GM21528 (cell line): ENCODE measurements around the gene SSU72.
"Not testable (repeated sequence)": the region's sequence is repeated elsewhere in the genome, so short reads cannot be mapped to it uniquely, and the experiment has no call there.

Source experiments
- ATAC-seq: cut with Tn5 transposase; IDR thresholded peaks from one replicate; pipeline ENCODE4 v1.9.1; 2021; ENCODE audit warnings: mild to moderate bottlenecking, moderate library complexity; ENCODE audit not compliant: unreplicated experiment, low FRiP score

Gene SSU72

DNA sequence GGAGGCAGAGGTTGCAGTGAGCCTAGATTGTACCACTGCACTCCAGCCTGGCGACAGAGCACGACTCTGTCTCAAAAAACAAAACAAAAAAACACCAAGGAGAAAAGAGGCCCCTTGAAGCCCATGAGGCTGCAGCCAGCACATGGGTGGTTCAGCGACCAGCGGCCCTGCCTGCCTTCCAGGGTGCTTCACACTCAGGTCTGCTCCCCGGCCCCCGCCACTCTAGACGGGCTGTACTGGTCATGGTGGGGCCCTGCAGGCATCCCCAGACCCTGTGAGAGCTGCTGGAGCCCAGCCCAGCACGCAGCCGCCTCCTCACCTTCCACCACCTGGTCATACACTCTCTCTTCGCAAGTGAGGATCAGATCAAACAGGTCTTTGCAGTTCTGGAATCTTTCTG lies 30.1 kb downstream of the SSU72 start:
- no peak for ATAC-seq

DNA sequence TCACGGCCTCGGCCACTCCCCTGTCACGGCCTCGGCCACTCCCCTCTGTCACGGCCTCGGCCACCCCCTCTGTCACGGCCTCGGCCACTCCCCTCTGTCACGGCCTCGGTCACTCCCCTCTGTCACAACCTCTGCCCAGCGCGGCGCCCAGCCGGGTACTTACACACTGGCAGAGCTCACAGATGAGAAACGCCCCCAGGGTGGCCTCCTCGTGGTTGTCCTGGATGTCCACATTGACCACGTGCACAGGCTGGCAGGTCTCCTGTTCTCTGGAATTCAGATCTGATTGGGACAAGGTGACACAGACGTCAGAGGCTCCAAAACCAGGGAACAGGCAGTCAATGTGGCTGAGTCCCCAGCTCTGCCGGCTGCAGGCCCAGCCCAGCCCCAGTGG lies 31.0 kb downstream of the SSU72 start:
- ATAC-seq, result no peak

- no peak for ATAC-seq
Measured at GRCh38 chr1:1542766-1543705, 31.6 kb downstream of the SSU72 start.

DNA sequence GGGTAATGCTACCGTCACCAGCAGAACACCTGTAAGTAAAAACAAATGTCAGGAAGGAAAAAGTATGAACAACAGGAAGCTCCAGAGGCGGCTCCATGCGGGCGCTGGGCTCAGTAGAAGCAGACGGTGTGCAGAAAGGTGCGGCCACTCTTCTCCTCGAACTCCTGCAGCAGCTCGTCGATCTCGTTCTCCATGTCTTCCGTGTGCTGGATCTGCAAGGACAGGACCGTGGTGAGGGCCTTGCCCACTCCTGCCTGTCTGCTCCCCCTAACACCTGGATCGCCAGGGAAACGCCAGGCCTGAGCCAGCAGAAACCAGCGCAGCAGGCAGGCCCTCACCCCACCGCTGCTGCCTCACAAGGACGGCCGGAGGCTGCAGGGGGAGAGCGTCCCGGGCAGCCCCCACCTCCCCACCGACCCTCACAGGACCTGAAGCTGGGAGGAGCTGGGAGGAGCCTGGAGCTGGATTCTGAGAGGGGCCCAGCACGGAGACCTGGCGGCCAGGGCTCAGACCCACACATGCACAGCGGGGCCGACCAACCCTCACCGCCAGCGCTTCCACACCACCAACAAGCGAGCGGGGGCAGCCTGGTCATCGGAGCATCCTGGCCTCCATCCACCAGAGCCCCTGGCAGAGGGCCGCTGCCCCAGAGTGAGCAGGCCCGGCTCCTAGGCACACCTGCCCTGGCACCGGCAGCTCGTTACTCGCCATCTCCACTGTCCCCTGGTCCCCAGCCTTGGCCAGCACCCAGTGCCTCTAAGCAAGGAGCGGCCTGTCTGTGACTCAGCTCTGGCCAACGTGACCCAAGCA lies 32.5 kb downstream of the SSU72 start:
- no peak for ATAC-seq

- no peak for ATAC-seq
Measured at GRCh38 chr1:1540818-1541628, 33.6 kb downstream of the SSU72 start.

DNA sequence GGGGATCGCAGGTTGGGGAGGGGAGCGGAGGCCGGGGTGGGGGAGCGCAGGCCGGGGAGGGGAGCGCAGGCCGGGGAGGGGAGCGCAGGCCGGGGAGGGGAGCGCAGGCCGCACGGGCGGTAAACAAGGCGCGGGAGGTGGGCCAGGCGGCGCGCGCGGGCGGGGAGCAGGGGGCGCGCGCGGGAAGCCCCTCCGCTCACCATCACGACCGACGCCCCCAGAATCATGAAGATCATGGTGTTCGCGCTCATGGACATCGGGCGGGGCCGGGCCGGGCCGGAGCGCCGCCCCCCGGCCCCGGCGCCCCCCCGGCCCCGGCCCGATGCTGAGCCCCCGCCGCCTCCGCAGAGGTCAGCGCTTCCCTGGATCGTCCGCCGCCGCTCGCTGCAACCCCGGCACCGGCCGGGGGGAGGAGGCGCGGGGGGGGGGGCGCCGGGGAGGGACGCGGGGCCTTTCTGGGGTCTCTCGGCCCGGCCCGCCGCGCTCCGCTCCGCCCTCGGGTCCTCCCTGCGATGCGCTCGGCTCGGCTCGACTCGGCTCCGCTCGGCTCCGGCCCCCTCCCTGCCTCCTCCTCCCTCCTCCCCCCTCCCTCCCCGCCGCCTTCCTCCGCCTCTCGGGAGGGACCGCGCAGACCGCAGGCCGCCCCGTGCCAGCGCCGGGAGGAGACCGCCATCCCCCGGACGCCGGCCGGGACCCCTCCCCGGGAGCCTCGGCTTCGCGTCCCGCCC lies 34.4 kb downstream of the SSU72 start, which contains the start of gene TMEM240:
TSS of gene TMEM240 (minus strand) at position 535 of the 728 bp plus-strand sequence. CDS start at position 257, 278 bp downstream.
- no peak for ATAC-seq

- no peak for ATAC-seq
Measured at GRCh38 chr1:1539310-1540089, 35.2 kb downstream of the SSU72 start.

GRCh38 chr1:1538989-1539309 lies 35.7 kb downstream of the SSU72 start:
- no peak for ATAC-seq

DNA sequence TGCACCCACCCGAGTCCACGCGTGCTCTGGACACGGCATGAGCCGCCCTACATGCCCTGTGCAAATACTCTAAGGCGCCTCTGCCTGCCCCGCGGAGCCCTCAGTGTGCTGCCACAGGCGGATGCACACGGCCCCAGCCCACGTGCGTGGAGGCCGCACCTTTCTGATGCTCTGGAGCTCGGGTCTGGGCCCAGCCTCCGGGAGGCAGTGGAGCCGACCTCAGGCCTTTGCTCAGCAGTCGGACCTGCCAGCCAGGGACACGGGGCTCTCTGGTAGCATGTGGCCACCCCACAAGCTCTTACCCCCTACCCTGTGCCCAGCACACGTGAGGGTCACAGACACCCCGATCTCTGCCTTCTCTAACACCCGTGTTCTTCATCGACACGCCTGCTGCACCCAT lies 36.3 kb downstream of the SSU72 start:
- ATAC-seq, result no peak

- no peak for ATAC-seq
Measured at GRCh38 chr1:1537626-1538250, 36.9 kb downstream of the SSU72 start.

DNA sequence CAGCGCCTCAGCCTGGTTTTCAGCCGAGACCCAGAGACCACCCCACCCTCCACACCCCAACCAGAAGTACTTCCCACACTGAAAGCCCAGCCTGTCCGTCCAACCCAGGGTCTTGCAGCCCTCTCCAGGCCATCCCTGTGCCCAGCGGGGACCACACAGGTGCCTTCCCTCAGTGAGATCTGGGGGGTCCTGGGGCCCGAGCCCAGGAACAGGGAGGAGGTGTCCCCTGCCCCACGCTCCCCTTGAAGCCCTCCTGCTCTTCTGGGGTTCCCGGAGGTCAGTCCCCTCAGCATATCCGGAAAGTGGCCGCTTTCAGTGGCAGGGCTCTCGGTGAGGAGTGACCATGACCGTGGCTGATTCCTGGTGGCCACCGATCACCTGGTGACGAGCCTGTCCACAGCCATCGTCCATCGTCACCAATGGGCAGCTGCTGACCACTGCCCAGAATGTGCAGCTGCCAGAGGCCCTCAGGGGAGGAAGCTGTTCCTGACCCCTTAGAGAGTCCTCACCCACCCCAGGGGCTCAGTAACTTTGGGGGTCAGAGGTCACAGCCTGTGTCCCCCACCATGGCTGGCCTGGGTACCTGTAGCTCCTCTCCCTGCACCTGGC lies 37.6 kb downstream of the SSU72 start:
- ATAC-seq, result no peak

GRCh38 chr1:1536019-1536937 lies 38.4 kb downstream of the SSU72 start:
- ATAC-seq, result no peak

DNA sequence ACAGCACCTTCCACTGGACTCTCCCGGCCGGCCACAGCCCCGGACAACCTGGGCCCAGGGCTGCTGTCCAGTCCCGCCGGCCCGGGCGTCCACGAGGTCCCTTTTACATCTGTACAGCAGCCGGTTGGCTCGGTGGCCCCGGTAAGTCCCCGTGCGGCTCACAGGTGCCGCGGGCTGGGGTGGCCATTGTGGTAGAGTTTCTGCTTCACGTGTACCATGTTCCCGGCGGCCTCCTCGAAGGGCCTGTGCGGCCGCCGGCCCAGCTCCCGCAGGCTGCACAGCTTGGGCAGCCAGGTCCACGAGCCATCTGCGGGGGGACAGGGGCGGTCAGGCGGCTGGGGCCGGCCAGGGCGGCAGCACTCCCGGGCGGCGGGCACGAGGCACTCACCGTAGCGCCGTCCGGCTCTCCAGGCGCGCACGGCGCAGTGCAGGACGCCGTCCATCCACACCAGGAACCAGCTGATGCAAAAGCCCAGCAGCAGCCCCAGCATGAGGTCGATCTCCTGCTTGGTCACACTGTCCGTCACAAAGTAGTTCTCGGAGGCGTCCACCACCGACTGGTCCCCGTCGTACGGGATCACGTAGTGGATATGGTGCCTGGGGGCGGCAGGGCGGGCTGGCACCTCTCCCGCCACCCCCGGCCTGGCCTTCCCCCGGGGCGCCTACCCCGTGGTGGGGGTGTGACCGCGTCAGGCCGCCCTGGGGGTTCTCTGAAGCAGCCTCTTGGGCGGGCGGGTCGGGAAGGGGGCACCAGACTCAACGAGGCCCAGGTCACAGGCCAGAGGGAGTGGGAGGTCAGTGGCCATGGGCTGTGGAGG lies 39.3 kb downstream of the SSU72 start:
- ATAC-seq, result no peak

- no peak for ATAC-seq
Measured at GRCh38 chr1:1534401-1535154, 40.1 kb downstream of the SSU72 start.

DNA sequence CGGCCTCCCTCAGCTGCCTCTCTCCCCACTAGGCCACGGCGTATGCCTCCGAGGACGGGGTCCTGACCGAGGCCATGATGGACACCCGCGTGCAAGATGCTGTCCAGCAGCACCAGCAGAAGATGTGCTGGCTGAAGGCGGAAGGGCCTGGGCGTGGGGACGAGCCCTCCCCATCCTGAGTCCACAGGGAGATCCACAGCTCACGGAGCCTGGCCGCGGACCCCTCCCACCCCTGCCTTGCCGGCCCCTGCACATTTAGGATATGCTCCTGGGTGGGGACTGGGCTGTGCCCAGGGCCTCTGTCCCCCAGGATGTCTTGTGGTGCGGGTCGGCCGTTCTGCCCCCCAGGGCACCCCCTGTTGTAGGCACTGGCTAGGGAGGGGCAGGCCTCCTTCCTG lies 40.8 kb downstream of the SSU72 start:
- ATAC-seq, result not testable (repeated sequence)
